ENCODE measurements around the gene PATZ1. TPM values are rescaled to one million over a fixed set of nuclear protein-coding genes. Genes with fewer than 3 reads are reported as not detected.
"Not testable (repeated sequence)": the region's sequence is repeated elsewhere in the genome, so short reads cannot be mapped to it uniquely, and the experiment has no call there.

Gene PATZ1, protein sequence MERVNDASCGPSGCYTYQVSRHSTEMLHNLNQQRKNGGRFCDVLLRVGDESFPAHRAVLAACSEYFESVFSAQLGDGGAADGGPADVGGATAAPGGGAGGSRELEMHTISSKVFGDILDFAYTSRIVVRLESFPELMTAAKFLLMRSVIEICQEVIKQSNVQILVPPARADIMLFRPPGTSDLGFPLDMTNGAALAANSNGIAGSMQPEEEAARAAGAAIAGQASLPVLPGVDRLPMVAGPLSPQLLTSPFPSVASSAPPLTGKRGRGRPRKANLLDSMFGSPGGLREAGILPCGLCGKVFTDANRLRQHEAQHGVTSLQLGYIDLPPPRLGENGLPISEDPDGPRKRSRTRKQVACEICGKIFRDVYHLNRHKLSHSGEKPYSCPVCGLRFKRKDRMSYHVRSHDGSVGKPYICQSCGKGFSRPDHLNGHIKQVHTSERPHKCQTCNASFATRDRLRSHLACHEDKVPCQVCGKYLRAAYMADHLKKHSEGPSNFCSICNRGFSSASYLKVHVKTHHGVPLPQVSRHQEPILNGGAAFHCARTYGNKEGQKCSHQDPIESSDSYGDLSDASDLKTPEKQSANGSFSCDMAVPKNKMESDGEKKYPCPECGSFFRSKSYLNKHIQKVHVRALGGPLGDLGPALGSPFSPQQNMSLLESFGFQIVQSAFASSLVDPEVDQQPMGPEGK
- 22.6 and 24.1 TPM in 2 replicates for total RNA-seq (2014; rRNA removed; shearing (Covaris generic))

DNA sequence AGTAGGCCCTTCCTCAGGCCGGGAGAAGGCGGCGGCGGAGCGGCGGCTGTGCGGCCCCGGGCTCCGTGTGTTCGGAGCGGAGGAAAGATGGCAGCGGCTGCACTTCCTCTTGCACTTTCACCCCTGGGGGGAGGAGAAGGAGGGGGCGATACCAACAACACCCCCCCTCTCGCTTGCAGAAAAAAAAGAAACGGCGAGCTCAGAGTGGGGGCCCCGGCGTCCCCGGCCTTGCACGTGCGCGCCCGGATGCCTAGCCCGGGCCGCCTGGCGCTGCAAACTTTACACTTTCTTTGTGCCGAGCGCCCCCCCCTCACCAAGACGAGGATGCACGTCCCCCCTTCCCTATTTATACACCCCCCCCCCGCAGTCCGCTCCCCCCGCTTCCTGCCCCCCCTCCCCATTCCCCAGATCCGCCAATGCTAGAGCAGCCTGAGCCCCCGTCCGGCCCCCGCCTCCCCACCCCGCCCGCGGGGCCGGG is at the start of gene PATZ1:
TSS of gene PATZ1 (minus strand) at position 92 of the 478 bp plus-strand sequence. CDS start 744 bp downstream, outside the sequence.
- peak within 1 kb of the TSS; percentile 73 for H3K4me3 ChIP-seq
- H3K27ac ChIP-seq = peak within 1 kb of the TSS; percentile 86
- H3K27me3 ChIP-seq = no peaks in the 10 kb centered on the region
- peak; percentile 83 to 87 for DNase-seq
- H3K36me3 ChIP-seq = peaks cover 18% of the 10 kb centered on the region
- H3K4me1 ChIP-seq = peaks cover 7% of the 10 kb centered on the region; the same call in 1 of the 2 replicates
- H3K9me3 ChIP-seq (replicated peaks) = no peaks in the 10 kb centered on the region

DNA sequence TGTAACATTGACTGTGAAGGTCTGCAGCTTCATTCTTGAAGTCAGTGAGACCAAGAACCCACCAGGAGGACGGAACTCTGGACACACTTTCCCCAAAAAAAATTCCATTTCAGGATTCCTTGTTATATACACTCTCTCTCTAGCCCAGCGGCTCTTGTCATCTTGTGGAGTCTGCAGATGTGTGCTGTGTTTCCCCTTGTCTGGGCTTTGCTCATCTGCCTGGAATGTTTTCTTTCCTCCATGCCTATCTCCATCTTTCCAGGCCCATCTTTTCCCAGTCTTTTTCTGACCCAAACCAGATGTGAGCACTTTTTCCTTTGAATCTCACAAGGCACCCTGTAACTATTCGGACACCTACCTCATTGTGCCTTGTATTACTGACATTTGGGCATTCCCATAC is 48.2 kb upstream of the PATZ1 start:
- Histone ChIP-seq H3K4me1 (peaks cover 9% of the 10 kb centered on the region; the same call in 1 of the 2 replicates), H3K27ac (no peak overlapping the region), H3K4me3 (no peak overlapping the region), H3K27me3 (no peaks in the 10 kb centered on the region), H3K36me3 (no peaks in the 10 kb centered on the region), H3K9me3 (replicated peaks) (no peaks in the 10 kb centered on the region)
- DNase-seq = no peak

DNA sequence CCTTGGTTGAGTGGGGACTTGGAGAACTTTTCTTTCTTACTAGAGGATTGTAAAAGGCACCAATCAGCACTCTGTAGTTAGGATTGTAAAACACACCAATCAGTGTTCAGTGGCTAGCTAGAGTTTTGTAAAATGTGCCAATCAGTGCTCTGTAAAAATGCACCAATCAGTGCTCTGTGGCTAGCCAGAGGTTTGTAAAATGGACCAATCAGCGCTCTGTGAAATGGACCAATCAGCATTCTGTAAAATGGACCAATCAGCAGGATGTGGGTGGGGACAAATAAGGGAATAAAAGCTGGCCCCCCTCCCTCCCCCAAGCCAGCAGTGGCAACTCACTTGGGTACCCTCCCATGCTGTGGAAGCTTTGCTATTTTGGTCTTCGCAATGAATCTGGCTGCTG is 47.7 kb upstream of the PATZ1 start:
- Histone ChIP-seq H3K4me1 (peaks cover 9% of the 10 kb centered on the region; the same call in 1 of the 2 replicates), H3K27ac (no peak overlapping the region), H3K27me3 (no peaks in the 10 kb centered on the region), H3K9me3 (replicated peaks) (no peaks in the 10 kb centered on the region), H3K36me3 (no peaks in the 10 kb centered on the region), H3K4me3 (no peak overlapping the region)
- DNase-seq = peak in 1 of 2 experiments; percentile 6

DNA sequence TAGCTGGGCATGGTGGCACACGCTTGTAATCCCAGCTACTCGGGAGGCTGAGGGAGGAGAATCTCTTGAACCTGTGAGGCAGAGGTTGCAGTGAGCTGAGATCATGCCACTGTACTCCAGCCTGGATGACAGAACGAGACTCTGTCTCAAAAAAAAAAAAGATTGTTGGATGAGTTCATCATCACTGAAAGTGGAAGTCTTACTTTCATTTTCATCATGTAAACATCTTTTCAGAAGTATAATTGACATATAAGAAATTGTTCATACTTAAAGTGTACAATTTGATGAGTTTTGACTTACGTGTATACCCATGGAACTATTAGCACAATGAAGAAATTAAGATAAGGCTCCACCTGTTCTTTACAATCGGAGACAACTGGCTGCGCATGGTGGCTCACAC is 32.5 kb upstream of the PATZ1 start:
- not testable (repeated sequence) for H3K27me3 ChIP-seq; DNase-seq; H3K4me3 ChIP-seq; H3K4me1 ChIP-seq; H3K27ac ChIP-seq; H3K36me3 ChIP-seq; H3K9me3 ChIP-seq (replicated peaks)

DNA sequence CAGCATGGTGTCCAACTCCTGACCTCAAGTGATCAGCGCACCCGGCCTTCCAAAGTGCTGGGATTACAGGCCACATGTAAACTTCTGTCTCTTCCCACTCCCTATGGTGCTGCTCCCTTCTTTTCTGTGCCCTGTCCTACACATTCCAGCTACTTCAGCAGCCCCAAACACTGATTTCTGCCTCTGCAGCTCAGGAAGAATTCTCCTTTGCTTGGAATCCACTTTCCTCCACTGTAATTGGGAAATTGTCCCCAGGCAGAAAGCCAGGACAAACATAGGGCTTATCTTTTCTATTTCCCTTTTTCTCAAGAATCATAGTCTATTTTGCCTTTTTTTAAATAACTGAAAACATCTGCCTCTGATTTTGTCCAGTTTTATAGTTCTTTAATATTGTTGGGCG is 32.0 kb upstream of the PATZ1 start:
- H3K4me3 ChIP-seq = no peak overlapping the region
- H3K27me3 ChIP-seq = no peaks in the 10 kb centered on the region
- no peaks in the 10 kb centered on the region for H3K9me3 ChIP-seq (replicated peaks)
- H3K27ac ChIP-seq = no peak overlapping the region
- no peaks in the 10 kb centered on the region for H3K4me1 ChIP-seq
- DNase-seq = no peak
- no peaks in the 10 kb centered on the region for H3K36me3 ChIP-seq

DNA sequence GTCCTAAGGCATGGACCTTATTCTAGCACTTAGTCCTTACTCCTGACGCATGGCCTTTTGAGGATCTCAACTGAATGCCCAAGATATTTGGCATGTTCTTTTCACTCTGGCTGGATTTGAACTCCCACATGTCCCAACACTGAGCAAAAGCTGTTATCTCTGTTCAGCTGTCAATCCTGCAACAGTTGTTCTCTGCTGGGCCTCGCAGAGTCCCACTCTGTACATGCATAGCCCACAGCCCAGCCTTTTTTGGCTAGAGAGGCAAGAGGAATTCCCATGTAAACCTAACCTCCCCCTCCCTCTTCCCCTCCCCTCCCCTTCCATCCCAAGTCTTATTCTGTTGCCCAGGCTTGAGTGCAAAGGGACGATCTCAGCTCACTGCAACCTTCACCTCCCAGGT is 31.5 kb upstream of the PATZ1 start:
- Histone ChIP-seq H3K9me3 (replicated peaks) (no peaks in the 10 kb centered on the region), H3K4me1 (no peaks in the 10 kb centered on the region), H3K27ac (no peak overlapping the region), H3K4me3 (no peak overlapping the region), H3K27me3 (no peaks in the 10 kb centered on the region), H3K36me3 (no peaks in the 10 kb centered on the region)
- DNase-seq = no peak

DNA sequence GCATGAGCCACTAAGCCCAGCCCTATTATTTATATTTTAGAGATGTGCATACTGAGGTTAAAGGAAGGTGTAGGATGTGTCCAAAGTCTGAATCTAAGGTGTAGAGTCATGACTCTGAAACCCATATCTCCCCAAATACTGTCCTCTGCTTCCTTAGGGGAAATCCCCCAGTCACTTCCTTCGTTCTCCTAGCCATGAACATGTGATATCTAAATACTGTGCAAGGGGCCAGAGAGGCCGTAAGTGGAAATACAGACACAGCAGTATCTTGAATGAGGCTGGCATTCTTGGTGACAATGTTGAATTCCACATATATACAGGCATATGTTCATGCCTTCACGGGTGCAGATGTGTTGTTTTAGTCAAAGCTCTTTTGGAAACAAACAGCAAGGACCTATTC is 21.3 kb upstream of the PATZ1 start:
- Histone ChIP-seq H3K27ac (no peak overlapping the region), H3K4me1 (no peaks in the 10 kb centered on the region)

DNA sequence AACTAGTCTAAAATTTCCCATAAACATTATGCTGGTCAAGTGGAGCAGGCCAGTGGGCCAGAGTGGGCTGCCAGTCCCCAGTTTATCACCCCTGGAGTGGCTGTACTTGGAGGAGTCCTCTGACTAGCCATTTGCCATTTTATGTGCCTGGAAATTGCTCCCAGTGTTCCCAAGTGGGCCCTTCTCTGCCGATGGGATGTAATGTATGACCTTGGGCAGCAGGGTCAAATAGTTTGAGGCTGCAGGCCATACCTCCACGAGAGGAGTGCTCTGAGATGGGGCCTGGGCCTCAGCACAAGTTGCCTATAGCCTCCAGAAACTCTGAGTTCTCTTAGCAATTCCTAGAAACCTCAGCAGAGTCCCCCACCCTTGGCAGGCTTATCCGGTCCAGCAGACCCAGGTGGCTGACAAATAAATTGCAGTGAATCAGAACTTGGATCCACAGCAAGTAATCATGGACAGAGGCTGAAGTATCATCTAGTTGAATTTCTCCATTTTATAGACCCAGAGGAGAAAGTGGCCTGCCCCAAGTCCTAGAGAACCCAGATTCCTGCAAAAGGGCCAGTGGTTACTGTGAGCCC is 17.8 kb upstream of the PATZ1 start:
- Histone ChIP-seq H3K4me3 (no peak overlapping the region), H3K9me3 (replicated peaks) (no peaks in the 10 kb centered on the region), H3K36me3 (no peaks in the 10 kb centered on the region), H3K27ac (no peak overlapping the region), H3K4me1 (no peaks in the 10 kb centered on the region), H3K27me3 (no peaks in the 10 kb centered on the region)
- no peak for DNase-seq

More for the DNA sequence above, 21.3 kb upstream of the PATZ1 start:
- no peaks in the 10 kb centered on the region for H3K9me3 ChIP-seq (replicated peaks)
- H3K4me3 ChIP-seq = no peak overlapping the region
- no peak for DNase-seq
- H3K27me3 ChIP-seq = no peaks in the 10 kb centered on the region
- H3K36me3 ChIP-seq = no peaks in the 10 kb centered on the region

DNA sequence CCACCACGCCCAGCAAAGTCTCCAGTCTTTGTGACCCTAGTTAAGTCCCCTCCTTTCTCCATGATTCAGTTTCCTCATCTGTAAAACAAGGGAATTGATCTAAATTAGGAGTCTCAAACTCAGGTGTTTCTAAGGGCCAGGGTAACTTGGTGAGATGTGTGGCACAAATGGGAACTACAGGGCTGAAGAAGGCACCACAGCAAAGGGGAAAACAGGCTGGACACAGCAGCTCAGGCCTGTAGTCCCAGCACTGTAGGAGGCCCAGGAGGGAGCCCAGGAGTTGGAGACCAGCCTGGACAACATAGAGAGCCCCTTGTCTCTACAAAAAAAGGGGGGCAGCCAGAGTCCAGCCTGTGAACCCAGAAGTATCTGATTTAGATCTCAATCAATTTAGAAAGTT is 15.6 kb upstream of the PATZ1 start:
- Histone ChIP-seq H3K4me1 (no peaks in the 10 kb centered on the region), H3K36me3 (no peaks in the 10 kb centered on the region), H3K4me3 (no peak overlapping the region), H3K9me3 (replicated peaks) (no peaks in the 10 kb centered on the region), H3K27me3 (no peaks in the 10 kb centered on the region), H3K27ac (no peak overlapping the region)
- no peak for DNase-seq

DNA sequence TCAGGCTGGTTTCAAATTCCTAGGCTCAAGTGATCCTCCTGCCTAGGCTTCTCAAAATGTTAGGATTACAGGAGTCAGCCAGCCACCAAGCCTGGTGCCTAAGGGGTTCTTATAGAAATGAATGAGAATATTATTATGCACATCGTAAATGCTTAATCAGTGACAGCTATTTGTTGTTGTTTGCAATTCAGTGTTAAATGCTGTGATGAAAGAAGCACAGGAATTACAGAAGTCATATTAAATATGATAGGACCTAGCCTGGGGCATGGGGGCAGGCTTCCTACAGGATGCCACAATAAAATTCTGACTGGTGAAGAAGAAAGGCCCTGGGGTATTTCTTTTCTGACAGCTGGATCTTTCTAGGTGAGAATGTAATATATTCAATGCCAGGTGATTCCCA is 13.9 kb upstream of the PATZ1 start:
- H3K4me1 ChIP-seq = no peaks in the 10 kb centered on the region
- no peaks in the 10 kb centered on the region for H3K27me3 ChIP-seq
- DNase-seq = no peak
- H3K27ac ChIP-seq = no peak overlapping the region
- no peaks in the 10 kb centered on the region for H3K36me3 ChIP-seq
- no peaks in the 10 kb centered on the region for H3K9me3 ChIP-seq (replicated peaks)
- H3K4me3 ChIP-seq = no peak overlapping the region

DNA sequence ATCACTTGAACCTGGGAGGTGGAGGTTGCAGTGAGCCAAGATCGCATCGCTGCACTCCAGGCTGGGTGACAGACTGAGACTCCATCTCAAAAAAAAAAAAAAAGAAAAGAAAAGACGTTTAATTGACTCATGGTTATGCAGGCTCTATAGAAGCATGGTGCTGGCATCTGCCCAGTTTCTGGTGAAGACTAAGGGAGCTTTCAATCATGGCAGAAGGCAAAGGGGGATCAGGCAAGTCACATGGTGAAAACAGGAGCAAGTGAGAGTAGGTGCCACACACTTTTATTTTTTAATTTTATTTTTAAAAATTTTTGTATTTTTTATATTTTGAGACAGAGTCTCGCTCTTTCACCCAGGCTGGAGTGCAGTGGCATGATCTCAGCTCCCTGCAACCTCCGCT is 8.4 kb upstream of the PATZ1 start:
- no peaks in the 10 kb centered on the region for H3K9me3 ChIP-seq (replicated peaks)
- H3K36me3 ChIP-seq = no peaks in the 10 kb centered on the region
- no peaks in the 10 kb centered on the region for H3K4me1 ChIP-seq
- no peak for DNase-seq
- no peaks in the 10 kb centered on the region for H3K27me3 ChIP-seq
- no peak overlapping the region for H3K4me3 ChIP-seq
- no peak overlapping the region for H3K27ac ChIP-seq

DNA sequence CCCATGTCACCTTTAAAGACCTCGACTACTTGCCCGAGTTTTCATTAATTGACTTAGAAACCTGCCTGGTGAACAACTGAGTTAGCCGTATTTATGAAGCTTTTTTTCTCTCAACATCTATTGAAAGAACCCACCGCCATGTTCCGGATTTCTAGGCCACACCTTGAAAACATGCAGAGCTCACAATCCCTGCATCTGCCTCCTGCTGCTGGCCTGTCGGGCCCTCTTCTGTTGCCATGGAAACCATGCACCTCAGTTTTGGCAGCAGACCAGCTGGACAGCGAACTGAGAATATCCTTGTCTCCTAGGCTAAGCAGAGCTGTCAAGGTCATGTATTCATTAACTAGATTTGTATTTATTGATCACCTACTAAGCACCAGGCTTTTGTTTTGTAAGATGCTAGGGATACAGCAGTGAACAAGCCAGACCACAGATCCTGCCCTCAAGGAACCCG is 4.3 kb upstream of the PATZ1 start:
- DNase-seq = peak; percentile 70 to 75

DNA sequence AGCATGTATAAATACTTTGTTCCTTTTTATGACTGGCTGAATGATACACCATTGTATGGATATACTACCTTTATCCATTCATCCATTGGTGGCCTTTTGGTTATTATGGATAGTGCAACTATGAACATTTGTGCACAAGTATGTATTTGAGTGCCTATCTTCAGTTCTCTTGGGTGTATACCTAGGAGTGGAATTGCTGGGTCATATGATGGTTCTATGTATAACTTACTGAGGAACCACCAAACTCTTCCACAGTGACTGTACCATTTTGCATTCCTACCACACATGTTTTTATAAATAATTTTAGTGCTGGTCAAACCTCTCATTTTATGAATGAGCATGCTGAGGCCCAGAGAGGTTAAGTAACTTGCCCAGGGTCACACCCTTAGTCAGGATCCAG is 3.8 kb upstream of the PATZ1 start:
- Histone ChIP-seq H3K9me3 (replicated peaks) (no peaks in the 10 kb centered on the region), H3K36me3 (no peaks in the 10 kb centered on the region; the same call in 1 of the 2 replicates), H3K27ac (no peak overlapping the region), H3K4me3 (no peak overlapping the region), H3K4me1 (no peaks in the 10 kb centered on the region; the same call in 1 of the 2 replicates), H3K27me3 (no peaks in the 10 kb centered on the region)
- DNase-seq = no peak

More for the DNA sequence above, 4.3 kb upstream of the PATZ1 start:
- H3K4me3 ChIP-seq = no peak overlapping the region
- H3K27me3 ChIP-seq = no peaks in the 10 kb centered on the region
- no peaks in the 10 kb centered on the region; the same call in 1 of the 2 replicates for H3K4me1 ChIP-seq
- no peak overlapping the region for H3K27ac ChIP-seq
- no peaks in the 10 kb centered on the region for H3K9me3 ChIP-seq (replicated peaks)
- no peaks in the 10 kb centered on the region for H3K36me3 ChIP-seq

DNA sequence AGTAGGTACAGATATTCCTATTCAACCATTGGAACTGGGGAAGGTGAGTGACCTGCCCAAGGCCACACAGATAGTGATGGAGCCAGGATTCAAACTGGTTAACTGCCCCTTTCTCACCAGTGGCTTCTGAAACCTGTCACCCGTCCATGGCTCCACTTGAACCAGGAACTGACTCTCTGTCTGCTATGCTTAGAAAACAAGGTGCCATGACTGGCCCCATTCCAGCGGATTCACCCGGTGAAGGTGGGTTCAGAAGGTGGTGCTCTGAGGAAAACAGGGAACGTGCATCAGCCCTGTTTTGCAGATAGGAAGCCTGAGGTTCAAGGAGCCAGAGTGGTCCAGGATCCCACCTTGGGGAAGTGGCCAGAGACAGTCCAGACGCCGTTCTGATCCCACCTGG is 2.6 kb upstream of the PATZ1 start:
- H3K27ac ChIP-seq = no peak overlapping the region
- DNase-seq = no peak
- peaks cover 7% of the 10 kb centered on the region; the same call in 1 of the 2 replicates for H3K4me1 ChIP-seq
- H3K4me3 ChIP-seq = no peak overlapping the region
- H3K9me3 ChIP-seq (replicated peaks) = no peaks in the 10 kb centered on the region
- H3K27me3 ChIP-seq = no peaks in the 10 kb centered on the region
- H3K36me3 ChIP-seq = peaks cover 8% of the 10 kb centered on the region

DNA sequence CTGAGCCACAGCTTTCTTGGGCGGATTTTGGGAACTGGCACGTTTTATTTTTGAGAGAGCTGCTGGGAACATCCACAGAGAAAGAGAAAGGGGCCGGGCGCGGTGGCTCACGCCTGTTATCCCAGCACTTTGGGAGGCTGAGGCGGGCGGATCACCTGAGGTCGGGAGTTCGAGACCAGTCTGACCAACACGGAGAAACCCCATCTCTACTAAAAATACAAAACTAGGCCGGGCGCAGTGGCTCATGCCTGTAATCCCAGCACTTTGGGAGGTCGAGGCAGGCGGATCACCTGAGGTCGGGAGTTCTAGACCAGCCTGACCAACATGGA is 1.8 kb upstream of the PATZ1 start:
- H3K4me1 ChIP-seq; H3K9me3 ChIP-seq (replicated peaks); DNase-seq; H3K27me3 ChIP-seq; H3K36me3 ChIP-seq: not testable (repeated sequence)
- Histone ChIP-seq H3K4me3 (peak overlapping the region; percentile 73), H3K27ac (peak overlapping the region; percentile 86; the same call in 1 of the 2 replicates)

Measured in SJCRH30 (cell line).